AG04449 (cell line): ENCODE data around the gene NLGN2.

Experiments used
- CTCF ChIA-PET: fragments of 350-600 bp; formaldehyde crosslinking; extraction: SDS; loops from one replicate; lab custom pipeline; 2021; ENCODE audit warnings: antibody characterized with exemption; lab: Yijun Ruan, JAX
- POLR2A ChIA-PET: fragments of 400-600, 350-600 bp; formaldehyde crosslinking; extraction: SDS; loops from one replicate; lab custom pipeline; 2020; ENCODE audit warnings: antibody characterized with exemption, inconsistent platforms; lab: Yijun Ruan, JAX
- DNase-seq: peaks from one replicate; pipeline ENCODE4 v3.0.0-alpha.2; 2010; ENCODE audit warnings: low read depth, low spot score
- H3K4me3 ChIP-seq: 2 replicates; pipeline ENCODE4 v1.5.1; 2011; ENCODE audit warnings: low read depth, mild to moderate bottlenecking, control low read depth, low read length
- TF ChIP-seq, protein P1 (sequence below): IDR thresholded peaks from one replicate; pipeline ENCODE4 v1.5.1; 2011; ENCODE audit warnings: mild to moderate bottlenecking, moderate library complexity, low read length, control low read depth, inconsistent platforms; ENCODE audit not compliant: insufficient read depth; ENCODE audit errors: missing control alignments

Gene NLGN2

DNA sequence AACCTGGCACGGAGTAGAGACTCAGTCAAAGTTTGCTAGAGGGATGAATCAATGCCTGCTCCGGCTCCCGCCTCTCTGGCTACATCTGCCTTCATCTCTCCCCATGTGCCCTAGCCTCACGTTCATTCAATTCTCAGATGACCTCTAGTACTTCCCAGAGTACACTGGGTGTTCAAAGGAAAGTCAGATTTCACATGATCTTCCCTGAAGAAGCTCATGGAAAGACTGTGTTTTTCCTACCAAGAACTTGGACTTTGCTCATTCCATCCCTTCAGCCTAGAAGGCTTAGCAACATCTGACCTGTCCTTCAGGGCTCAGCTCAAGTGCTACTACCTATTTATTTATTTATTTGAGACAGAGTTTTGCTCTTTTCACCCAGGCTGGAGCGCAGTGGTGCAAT, 37.8 kb upstream of the NLGN2 start:
- POLR2A ChIA-PET, result no interaction called here

DNA sequence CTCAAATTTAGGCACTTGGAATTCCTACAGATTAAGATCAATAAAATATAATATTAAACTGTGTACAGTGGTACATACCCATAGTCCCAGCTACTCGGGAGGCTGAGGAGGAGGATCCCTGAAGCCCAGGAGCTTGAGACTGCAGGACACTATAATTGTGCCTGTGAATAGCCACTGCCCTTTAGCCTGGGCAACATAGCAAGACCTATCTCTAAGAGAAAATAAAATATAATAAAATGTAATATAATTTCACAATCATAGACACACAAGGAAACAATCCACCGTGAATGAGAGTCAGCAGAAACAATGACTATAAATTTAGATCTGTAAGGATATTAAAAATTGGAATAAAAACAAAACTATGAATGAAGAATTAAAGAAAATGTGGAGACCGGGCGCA, 36.8 kb upstream of the NLGN2 start:
- POLR2A ChIA-PET, result no interaction called here
- TF ChIP-seq, protein P1, sequence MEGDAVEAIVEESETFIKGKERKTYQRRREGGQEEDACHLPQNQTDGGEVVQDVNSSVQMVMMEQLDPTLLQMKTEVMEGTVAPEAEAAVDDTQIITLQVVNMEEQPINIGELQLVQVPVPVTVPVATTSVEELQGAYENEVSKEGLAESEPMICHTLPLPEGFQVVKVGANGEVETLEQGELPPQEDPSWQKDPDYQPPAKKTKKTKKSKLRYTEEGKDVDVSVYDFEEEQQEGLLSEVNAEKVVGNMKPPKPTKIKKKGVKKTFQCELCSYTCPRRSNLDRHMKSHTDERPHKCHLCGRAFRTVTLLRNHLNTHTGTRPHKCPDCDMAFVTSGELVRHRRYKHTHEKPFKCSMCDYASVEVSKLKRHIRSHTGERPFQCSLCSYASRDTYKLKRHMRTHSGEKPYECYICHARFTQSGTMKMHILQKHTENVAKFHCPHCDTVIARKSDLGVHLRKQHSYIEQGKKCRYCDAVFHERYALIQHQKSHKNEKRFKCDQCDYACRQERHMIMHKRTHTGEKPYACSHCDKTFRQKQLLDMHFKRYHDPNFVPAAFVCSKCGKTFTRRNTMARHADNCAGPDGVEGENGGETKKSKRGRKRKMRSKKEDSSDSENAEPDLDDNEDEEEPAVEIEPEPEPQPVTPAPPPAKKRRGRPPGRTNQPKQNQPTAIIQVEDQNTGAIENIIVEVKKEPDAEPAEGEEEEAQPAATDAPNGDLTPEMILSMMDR, result no peak
- CTCF ChIA-PET, result interaction anchor here (1.0 to 5.2 kb wide), 3 partner anchors 15 to 91 kb away, joined by 3 to 42 read pairs (median 3); partner anchors contain the start of gene TMEM95
- H3K4me3 ChIP-seq, result no peak overlapping the region
- DNase-seq, result no peak

More for the DNA sequence above, 37.8 kb upstream of the NLGN2 start:
- no peak overlapping the region for H3K4me3 ChIP-seq
- CTCF ChIA-PET, result interaction anchor here (1.2 to 5.2 kb wide), 3 partner anchors 10 to 18 kb away, joined by 3 to 42 read pairs (median 4); partner anchors contain the start of genes TMEM95 and TNK1
- TF ChIP-seq, protein P1, result no peak
- no peak for DNase-seq

GRCh38 chr17:7374353-7374752, 33.3 kb upstream of the NLGN2 start:
- DNase-seq, result no peak
- H3K4me3 ChIP-seq, result no peak overlapping the region
- CTCF ChIA-PET, result interaction anchor here (7.0 kb wide), 1 partner anchor 18 kb away, joined by 35 read pairs; the partner anchor contains the start of gene TMEM95
- POLR2A ChIA-PET, result no interaction called here
- TF ChIP-seq, protein P1, result no peak

DNA sequence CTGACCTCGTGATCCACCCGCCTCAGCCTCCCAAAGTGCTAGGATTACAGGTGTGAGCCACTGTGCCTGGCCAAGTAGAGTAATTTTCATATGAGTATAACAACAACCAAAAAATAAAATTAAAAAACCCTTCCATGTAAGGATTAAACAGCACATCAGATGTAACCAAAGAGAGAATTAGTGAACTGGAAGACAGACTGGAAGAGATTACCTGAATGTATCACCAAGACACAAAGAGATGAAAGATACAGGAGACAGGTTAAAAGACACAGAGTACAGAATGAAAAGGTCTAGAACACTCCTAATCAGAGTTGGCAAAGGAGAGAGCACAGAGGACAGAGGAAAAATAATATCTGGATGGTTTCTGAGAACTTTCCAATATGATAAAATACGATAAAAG, 28.5 kb upstream of the NLGN2 start:
- ChIA-PET POLR2A (no interaction called here), CTCF (interaction anchor here (7.0 kb wide), 1 partner anchor 23 kb away, joined by 35 read pairs; the partner anchor contains the start of gene TMEM95)
- TF ChIP-seq, protein P1, result no peak
- DNase-seq, result no peak
- no peak overlapping the region for H3K4me3 ChIP-seq

GRCh38 chr17:7380321-7380720, 27.3 kb upstream of the NLGN2 start:
- H3K4me3 ChIP-seq, result no peak overlapping the region
- peak; percentile 9 for DNase-seq
- TF ChIP-seq, protein P1, result no peak
- CTCF ChIA-PET, result interaction anchor here (0.8 to 1.4 kb wide), 5 partner anchors 9 to 57 kb away, joined by 3 to 5 read pairs (median 3); partner anchors contain the start of gene TMEM95
- POLR2A ChIA-PET, result interaction anchor here (0.8 to 1.0 kb wide), 2 partner anchors 9 to 25 kb away, joined by 3 to 4 read pairs; partner anchors contain the start of gene TMEM95

GRCh38 chr17:7380855-7381683, 26.6 kb upstream of the NLGN2 start, which contains the start of gene TNK1:
Gene TNK1, plus strand, starts transcription at chr17:7381089. Its CDS starts 1,838 bp downstream, at chr17:7382927.
- H3K4me3 ChIP-seq, result peak within 1 kb of the TSS; percentile 18; the same call in 1 of the 2 replicates
- TF ChIP-seq, protein P1, result no peak
- no peak for DNase-seq
- CTCF ChIA-PET, result interaction anchor here (0.8 to 1.8 kb wide), 6 partner anchors 8 to 56 kb away, joined by 3 to 5 read pairs (median 4); partner anchors contain the start of gene TMEM95
- POLR2A ChIA-PET, result interaction anchor here (1.0 kb wide), 1 partner anchor 26 kb away, joined by 3 read pairs; the partner anchor contains the start of gene TMEM95
